SH-SY5Y (cell line): ENCODE data around the gene PCDHGB6.

Experiments
- GATA2 ChIP-seq: IDR thresholded peaks from 2 replicates; pipeline ENCODE4 v1.6.1; 2011; ENCODE audit warnings: mild to moderate bottlenecking, low read depth, low read length
- GATA3 ChIP-seq: IDR thresholded peaks from 2 replicates; pipeline ENCODE4 v1.6.1; 2011; ENCODE audit warnings: low read depth, mild to moderate bottlenecking, low read length, moderate library complexity

DNA sequence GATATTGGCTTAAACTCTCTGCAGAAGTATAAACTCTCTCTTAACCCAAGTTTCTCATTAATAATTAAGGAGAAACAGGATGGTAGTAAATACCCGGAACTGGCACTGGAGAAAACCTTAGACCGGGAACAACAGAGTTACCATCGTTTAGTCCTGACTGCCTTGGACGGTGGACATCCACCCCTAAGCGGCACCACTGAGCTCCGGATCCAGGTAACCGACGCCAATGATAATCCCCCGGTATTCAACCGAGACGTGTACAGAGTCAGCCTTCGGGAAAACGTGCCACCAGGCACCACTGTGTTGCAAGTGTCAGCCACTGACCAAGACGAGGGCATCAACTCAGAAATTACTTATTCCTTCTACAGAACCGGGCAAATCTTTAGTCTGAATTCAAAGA lies 9.2 kb upstream of the PCDHGB6 start:
- no peak for TF ChIP-seq GATA2
- no peak for TF ChIP-seq GATA3
